Measurements from ENCODE around the gene MUC5B. TPM values are rescaled to one million over a fixed set of nuclear protein-coding genes. Genes with fewer than 3 reads are reported as not detected.

The MUC5B gene
- total RNA-seq, 1 donor from 2014 or later, result 0.25 TPM

GRCh38 chr11:1202154-1202775, 20.6 kb upstream of the MUC5B start:
- Histone ChIP-seq H3K27ac (no peak overlapping the region), H3K4me3 (no peak overlapping the region), H3K9me3 (no peaks in the 10 kb centered on the region), H3K36me3 (no peaks in the 10 kb centered on the region), H3K4me1 (peaks cover 12% of the 10 kb centered on the region), H3K27me3 (no peaks in the 10 kb centered on the region)
- no peak for DNase-seq (ENCODE audit: extremely low spot score in 2 of 2)
- intact Hi-C loops (cut with DNase I), result loop anchor here (5.0 to 10.0 kb wide), 2 partner anchors 315 to 373 kb away; partner anchors contain the start of gene DUSP8
- TF ChIP-seq CTCF (IDR thresholded peaks at IDR 0.05) (no peak), POLR2A (IDR thresholded peaks at IDR 0.05) (no peak), POLR2AphosphoS5 (IDR thresholded peaks at IDR 0.05; ENCODE audit: insufficient read depth in 1 of 2, low read depth in 1 of 2) (no peak)

- H3K36me3 ChIP-seq, result no peaks in the 10 kb centered on the region
- H3K4me1 ChIP-seq, result peaks cover 12% of the 10 kb centered on the region
- no peaks in the 10 kb centered on the region for H3K27me3 ChIP-seq
- no peaks in the 10 kb centered on the region for H3K9me3 ChIP-seq
- no peak overlapping the region for H3K4me3 ChIP-seq
- DNase-seq (ENCODE audit: extremely low spot score in 2 of 2), result no peak
- H3K27ac ChIP-seq, result no peak overlapping the region
- intact Hi-C loops (cut with DNase I), result loop anchor here (5.0 to 10.0 kb wide), 2 partner anchors 314 to 372 kb away; partner anchors contain the start of gene DUSP8
- TF ChIP-seq POLR2AphosphoS5 (IDR thresholded peaks at IDR 0.05; ENCODE audit: insufficient read depth in 1 of 2, low read depth in 1 of 2) (no peak), CTCF (IDR thresholded peaks at IDR 0.05) (peak; percentile 63 to 96 (median 78)), POLR2A (IDR thresholded peaks at IDR 0.05) (no peak)
These were observed 19.9 kb upstream of the MUC5B start for GRCh38 chr11:1202776-1203504.

DNA sequence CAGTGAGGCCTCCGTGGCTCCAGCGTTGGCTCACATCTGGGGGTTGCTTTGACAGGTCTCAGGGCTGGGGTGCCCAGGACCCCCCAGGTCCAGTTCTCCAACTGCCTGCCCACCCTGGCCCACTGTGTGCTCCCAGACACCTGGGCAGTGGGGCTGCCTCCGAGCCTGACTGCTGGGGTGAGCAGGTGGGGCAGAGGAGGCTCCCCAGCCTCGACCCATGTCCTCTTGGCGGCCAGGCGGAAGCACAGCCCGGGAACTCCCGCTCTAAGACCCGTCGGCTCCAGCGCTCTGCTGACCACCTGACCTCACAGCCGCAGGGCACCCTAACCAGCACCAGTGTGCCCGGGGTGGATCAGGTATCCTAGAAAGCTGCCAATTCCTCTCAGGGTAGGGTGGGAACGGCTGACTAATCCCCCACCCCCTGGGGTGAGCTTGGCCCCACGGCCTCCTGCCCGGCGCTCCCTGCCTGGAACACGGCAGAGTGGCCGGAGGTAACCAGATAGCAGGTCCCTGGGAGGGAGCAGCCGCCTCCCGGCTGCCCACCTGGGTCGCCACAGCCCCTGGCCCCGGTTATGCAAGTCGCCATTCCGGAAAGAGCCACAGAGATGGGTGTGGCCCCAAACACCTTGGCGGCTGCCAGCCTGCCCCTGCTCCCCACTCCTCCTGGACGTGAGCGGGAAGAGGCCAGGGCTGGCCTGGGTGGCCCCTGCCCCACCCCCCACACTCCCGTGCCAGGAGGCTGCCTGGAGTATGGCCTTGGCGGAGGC, 19.2 kb upstream of the MUC5B start:
- intact Hi-C loops (cut with DNase I), result loop anchor here (5.0 to 10.0 kb wide), 2 partner anchors 314 to 371 kb away; partner anchors contain the start of gene DUSP8
- no peaks in the 10 kb centered on the region for H3K36me3 ChIP-seq
- TF ChIP-seq CTCF (IDR thresholded peaks at IDR 0.05) (no peak), POLR2A (IDR thresholded peaks at IDR 0.05) (no peak), POLR2AphosphoS5 (IDR thresholded peaks at IDR 0.05; ENCODE audit: insufficient read depth in 1 of 2, low read depth in 1 of 2) (no peak)
- no peaks in the 10 kb centered on the region for H3K9me3 ChIP-seq
- H3K27ac ChIP-seq, result no peak overlapping the region
- H3K4me1 ChIP-seq, result peaks cover 12% of the 10 kb centered on the region
- no peak overlapping the region for H3K4me3 ChIP-seq
- no peak for DNase-seq (ENCODE audit: extremely low spot score in 2 of 2)
- no peaks in the 10 kb centered on the region for H3K27me3 ChIP-seq

DNA sequence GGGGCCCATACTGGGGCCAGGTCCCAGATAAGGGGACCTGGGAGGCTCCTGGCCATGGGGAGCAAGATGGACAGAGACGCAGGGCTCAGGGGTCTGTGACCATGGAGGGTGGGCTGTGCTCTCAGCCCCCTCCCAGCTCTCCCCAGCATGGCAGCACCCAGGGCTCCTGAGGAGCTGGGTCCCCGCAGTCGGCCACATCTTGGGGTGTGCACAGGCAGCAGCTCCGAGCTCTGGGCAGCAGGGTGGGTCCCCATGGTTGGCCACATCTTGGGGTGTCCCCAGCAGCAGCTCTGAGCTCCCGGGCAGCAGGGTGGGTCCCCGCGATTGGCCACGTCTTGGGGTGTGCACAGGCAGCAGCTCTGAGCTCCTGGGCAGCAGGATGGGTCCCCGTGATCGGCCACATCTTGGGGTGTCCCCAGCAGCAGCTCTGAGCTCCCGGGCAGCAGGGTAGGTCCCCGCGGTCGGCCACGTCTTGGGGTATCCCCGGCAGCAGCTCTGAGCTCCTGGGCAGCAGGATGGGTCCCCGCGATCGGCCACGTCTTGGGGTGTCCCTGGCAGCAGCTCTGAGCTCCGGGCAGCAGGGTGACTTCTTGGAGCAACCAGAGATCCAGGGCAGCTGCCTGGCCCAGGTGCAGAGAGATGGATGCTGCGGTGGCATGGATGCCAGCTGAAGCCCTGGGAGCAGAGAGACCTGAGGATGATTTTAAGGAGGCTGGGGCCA, 18.3 kb upstream of the MUC5B start:
- H3K4me3 ChIP-seq, result no peak overlapping the region
- peaks cover 11% of the 10 kb centered on the region for H3K4me1 ChIP-seq
- H3K27ac ChIP-seq, result no peak overlapping the region
- no peaks in the 10 kb centered on the region for H3K27me3 ChIP-seq
- no peaks in the 10 kb centered on the region for H3K36me3 ChIP-seq
- H3K9me3 ChIP-seq, result no peaks in the 10 kb centered on the region
- no peak for DNase-seq (ENCODE audit: extremely low spot score in 2 of 2)
- intact Hi-C loops (cut with DNase I), result loop anchor here (5.0 to 10.0 kb wide), 2 partner anchors 313 to 370 kb away; partner anchors contain the start of gene DUSP8
- TF ChIP-seq POLR2AphosphoS5 (IDR thresholded peaks at IDR 0.05; ENCODE audit: insufficient read depth in 1 of 2, low read depth in 1 of 2), result no peak
- no peak for TF ChIP-seq CTCF (IDR thresholded peaks at IDR 0.05)
- TF ChIP-seq POLR2A (IDR thresholded peaks at IDR 0.05), result no peak

Data from vagina (tissue), 2 donors.